GM12878 (cell line): ENCODE results near the gene UNKL. TPM values are rescaled to one million over a fixed set of nuclear protein-coding genes. Genes with fewer than 3 reads are reported as not detected.

Source experiments
- ATAC-seq: fragments of 200-7000 bp; cut with Tn5 transposase; 3 replicates; pipeline ENCODE4 v1.9.1; 2020; ENCODE audit warnings: mild to moderate bottlenecking, moderate library complexity
- BruUV-seq: library from RNA; stranded (reverse); fragments of 400-500 nt; replicated peaks from 2 replicates; lab custom pipeline; 2021; lab: Mats Ljungman, UMichigan
- CTCF ChIA-PET: fragments of 300-600 bp; sonication (Branson Sonifier 250); formaldehyde crosslinking; extraction: SDS; loops from one replicate; lab custom pipeline; 2021; ENCODE audit warnings: inconsistent platforms; lab: Yijun Ruan, JAX
- POLR2A ChIA-PET: fragments of 350-600 bp; formaldehyde crosslinking; extraction: SDS; loops from one replicate; lab custom pipeline; 2021; ENCODE audit warnings: inconsistent platforms; lab: Charles Lee
- RAD21 ChIA-PET: fragments of 300-600 bp; sonication (Branson Sonifier 250); formaldehyde crosslinking; loops from one replicate; lab custom pipeline; 2023; ENCODE audit warnings: antibody characterized with exemption; ENCODE audit not compliant: unreplicated experiment; lab: Charles Lee
- SMC1A ChIA-PET: fragments of 300-600 bp; sonication (Branson Sonifier 250); formaldehyde crosslinking; loops from one replicate; lab custom pipeline; 2023; ENCODE audit not compliant: unreplicated experiment, uncharacterized antibody; lab: Charles Lee
- DNase-seq: peaks from one replicate; pipeline ENCODE4 v3.0.0-alpha.2; 2011; ENCODE audit warnings: low read depth, low spot score
- FAIRE-seq: peaks from 3 replicates; lab custom pipeline; 2011; peaks lifted over from hg19 to GRCh38; lab: Jason Lieb, UNC
- H2AFZ ChIP-seq: 2 replicates; pipeline ENCODE4 v1.6.0; 2011; ENCODE audit warnings: low read depth, low read length, control low read depth; ENCODE audit not compliant: control insufficient read depth
- H3K27ac ChIP-seq: 2 replicates; pipeline ENCODE4 v1.5.1; 2011; ENCODE audit warnings: control low read depth; ENCODE audit not compliant: control insufficient read depth, insufficient read depth
- H3K27me3 ChIP-seq, 2 experiments: replicated peaks in 1 of 2; 2 replicates each; pipeline versions ENCODE4 v1.6.0 to v1.6.1; 2011; ENCODE audit warnings: low read length in 1 of 2; ENCODE audit not compliant: control insufficient read depth in 2 of 2, insufficient read depth in 2 of 2
- H3K36me3 ChIP-seq, 2 experiments: 2 replicates each; pipeline ENCODE4 v1.5.1; 2011; ENCODE audit warnings: low read length in 1 of 2; ENCODE audit not compliant: control insufficient read depth in 2 of 2, insufficient read depth in 2 of 2
- H3K4me1 ChIP-seq: 2 replicates; pipeline ENCODE4 v1.6.1; 2011; ENCODE audit warnings: mild to moderate bottlenecking, low read length, moderate library complexity, mixed read lengths; ENCODE audit not compliant: control insufficient read depth, insufficient read depth
- H3K4me2 ChIP-seq: 2 replicates; pipeline ENCODE4 v1.6.0; 2011; ENCODE audit warnings: control low read depth; ENCODE audit not compliant: control insufficient read depth, insufficient read depth
- H3K4me3 ChIP-seq: fragments of 200-600 bp; sonication (generic); 2 replicates; pipeline ENCODE4 v1.5.1; 2016
- H3K79me2 ChIP-seq: 2 replicates; pipeline ENCODE4 v1.6.0; 2011; ENCODE audit warnings: low read length; ENCODE audit not compliant: control insufficient read depth, insufficient read depth
- H3K9ac ChIP-seq: 2 replicates; pipeline ENCODE4 v1.8.0; 2011; ENCODE audit warnings: low read length, control low read depth, mixed read lengths; ENCODE audit not compliant: control insufficient read depth, insufficient read depth
- H3K9me3 ChIP-seq: replicated peaks from 3 replicates; pipeline ENCODE4 v1.5.1; 2011; ENCODE audit warnings: mild to moderate bottlenecking, low read length; ENCODE audit not compliant: control insufficient read depth, insufficient read depth
- H4K20me1 ChIP-seq: 2 replicates; pipeline ENCODE4 v1.6.0; 2011; ENCODE audit not compliant: control insufficient read depth, insufficient read depth
- ESRRA ChIP-seq: IDR thresholded peaks from 2 replicates; pipeline ENCODE4 v1.6.1; 2012; ENCODE audit warnings: mild to moderate bottlenecking, low read length, improper control_type of control experiment
- KDM1A ChIP-seq: fragments of 200-600 bp; sonication (generic); IDR thresholded peaks from 2 replicates; pipeline ENCODE4 v1.6.1; 2016; ENCODE audit warnings: borderline replicate concordance
- POLR2AphosphoS5 ChIP-seq: IDR thresholded peaks from 2 replicates; pipeline ENCODE4 v1.6.1; 2011; ENCODE audit warnings: mild to moderate bottlenecking, low read length, inconsistent platforms
- SRF ChIP-seq, 2 experiments: IDR thresholded peaks; 2 replicates each; pipeline ENCODE4 v1.6.1; 2011; ENCODE audit warnings: low read depth in 2 of 2, low read length in 2 of 2, mild to moderate bottlenecking in 1 of 2, moderate library complexity in 1 of 2
- USF2 ChIP-seq: IDR thresholded peaks from 2 replicates; pipeline ENCODE4 v1.6.1; 2011; ENCODE audit warnings: low read depth, low read length, improper control_type of control experiment, borderline replicate concordance
- WGBS: methylation state at CpG from one replicate; pipeline ENCODE4 v1.1.6; 2016; ENCODE audit warnings: low lambda C conversion rate; ENCODE audit not compliant: insufficient replicate concordance, insufficient coverage; ENCODE audit errors: missing lambda C conversion rate; 5-methylcytosine and 5-hydroxymethylcytosine counted together
- in situ Hi-C: fragments of 300-500 bp; cut with MboI; formaldehyde crosslinking; loops from 9 replicates; pipeline ENCODE4 v1.14.3; 2018; ENCODE audit warnings: mixed read lengths
- intact Hi-C: fragments of 100-400 bp; cut with micrococcal nuclease; formaldehyde crosslinking; loops from one replicate; pipeline ENCODE4 v1.14.2; 2022; ENCODE audit not compliant: unreplicated experiment
- polyA plus RNA-seq, 11 experiments: library from polyadenylated mRNA; depleted of rRNA in 4 of 11; unstranded in 6 of 11; stranded (reverse) in 5 of 11; fragments of >200 nt; fragmentation: Nextera tagmentation in 4 of 11; fragmentation: Illumina TruSeq in 1 of 11; extraction: Ambion mirVana in 4 of 11; extraction: Trizol in 1 of 11; gene quantifications; 1 replicate in 1 of 11; 2 replicates in 10 of 11; pipeline versions ENCODE4 v1.2.1 to v1.2.3, GENCODE V29; 2011 to 2016; ENCODE audit warnings: inconsistent platforms in 2 of 11, missing spikeins in 2 of 11, low read depth in 1 of 11
- total RNA-seq, 4 experiments: library from RNA; depleted of rRNA in 3 of 4; stranded (reverse); fragments of >200 nt in 3 of 4; fragmentation: Illumina TruSeq in 1 of 4; extraction: Trizol in 1 of 4; gene quantifications; 2 replicates each; pipeline versions ENCODE4 v1.2.1 to v1.2.3, GENCODE V29; 2013 to 2021

Gene UNKL
- total and polyA plus RNA-seq, 10 of the 15 experiments (the other 5 are each of a cell fraction or from before 2014, with no cell fraction given): 0.40 to 21.6 (median 9.1) TPM

- ATAC-seq (no peak), FAIRE-seq (no peak), DNase-seq (no peak)
- H3K27me3 ChIP-seq: peaks cover 5 to 8% of the 10 kb centered on the region in 2 experiments; a peak in 3 of 4 replicates
- no peak overlapping the region for H3K4me3 ChIP-seq
- ChIA-PET RAD21 (no interaction called here), CTCF (no interaction called here), POLR2A (no interaction called here), SMC1A (no interaction called here)
- no peak overlapping the region for H3K27ac ChIP-seq
- peaks cover 11% of the 10 kb centered on the region for H3K4me1 ChIP-seq
- no TSS peak for BruUV-seq
- H3K36me3 ChIP-seq: no peaks in the 10 kb centered on the region
- WGBS: 33% methylated on average over 31 of the region's 31 CpGs
- TF ChIP-seq ESRRA (no peak), USF2 (no peak), SRF (IDR thresholded peaks at IDR 0.05; ENCODE audit: low read depth in 2 of 2, low read length in 2 of 2) (no peak), POLR2AphosphoS5 (no peak), KDM1A (no peak)
- H2AFZ ChIP-seq: no peak overlapping the region
- no peaks in the 10 kb centered on the region for H3K79me2 ChIP-seq
- H3K9ac ChIP-seq: no peak overlapping the region
- intact Hi-C loops (no loop called here), in situ Hi-C loops (no loop called here)
- no peaks in the 10 kb centered on the region for H3K9me3 ChIP-seq
- no peaks in the 10 kb centered on the region for H4K20me1 ChIP-seq
- no peak overlapping the region for H3K4me2 ChIP-seq
Observed at GRCh38 chr16:1338855-1339675, 75.4 kb downstream of the UNKL start.
